GM18868 (cell line): ENCODE data around the gene GH1.
"Not testable (repeated sequence)": the region's sequence is repeated elsewhere in the genome, so short reads cannot be mapped to it uniquely, and the experiment has no call there.

Experiments
- ATAC-seq: cut with Tn5 transposase; IDR thresholded peaks from one replicate; pipeline ENCODE4 v1.9.1; 2021; ENCODE audit warnings: mild to moderate bottlenecking, moderate library complexity; ENCODE audit not compliant: unreplicated experiment

The GH1 gene

DNA sequence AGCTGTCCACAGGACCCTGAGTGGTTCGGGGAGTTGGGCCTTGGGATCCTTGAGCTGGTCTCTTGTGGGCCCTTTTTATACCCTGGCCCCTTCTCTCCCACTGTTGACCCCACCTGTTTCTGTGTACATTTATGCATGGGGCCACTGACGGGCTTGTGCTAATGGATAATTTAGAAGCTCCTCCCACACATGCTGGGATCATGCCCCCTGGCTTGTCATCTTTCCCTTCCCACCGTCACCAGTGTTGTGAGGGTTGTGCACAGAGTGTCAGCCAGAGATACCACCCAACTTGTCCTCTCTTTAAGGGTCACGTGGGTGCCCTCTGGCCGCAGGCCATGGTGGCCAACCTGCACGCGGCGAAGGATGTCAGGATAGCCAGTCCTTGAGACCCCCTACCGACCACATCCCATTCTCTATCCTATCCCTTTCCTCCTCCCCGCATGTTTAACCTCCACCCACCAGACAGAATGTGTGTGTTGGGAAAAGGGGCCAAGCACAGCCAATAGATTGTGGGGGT, at the start of gene GH1:
TSS of gene GH1 (minus strand) at position 51 of the 517 bp plus-strand sequence. CDS start 63 bp downstream, outside the sequence.
- ATAC-seq, result not testable (repeated sequence)

DNA sequence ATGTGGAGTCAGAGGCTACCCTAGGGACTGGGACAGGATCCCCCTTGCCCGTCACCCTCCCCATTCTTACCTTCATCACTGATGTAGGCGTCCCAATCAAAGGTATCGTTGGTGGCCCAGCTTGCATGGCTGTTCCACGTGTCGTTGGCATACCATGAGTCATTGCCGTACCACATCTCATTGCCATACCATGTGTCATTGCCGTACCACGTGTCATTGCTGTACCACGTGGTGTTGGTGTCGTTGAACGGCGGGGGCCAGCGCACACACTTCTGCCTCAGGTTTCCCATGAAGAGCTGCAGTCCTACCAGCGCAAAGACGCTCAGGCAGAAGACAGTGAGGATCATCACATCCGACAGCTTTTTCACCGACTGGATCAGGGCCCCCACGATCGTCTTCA, 49.3 kb upstream of the GH1 start:
- no peak for ATAC-seq

DNA sequence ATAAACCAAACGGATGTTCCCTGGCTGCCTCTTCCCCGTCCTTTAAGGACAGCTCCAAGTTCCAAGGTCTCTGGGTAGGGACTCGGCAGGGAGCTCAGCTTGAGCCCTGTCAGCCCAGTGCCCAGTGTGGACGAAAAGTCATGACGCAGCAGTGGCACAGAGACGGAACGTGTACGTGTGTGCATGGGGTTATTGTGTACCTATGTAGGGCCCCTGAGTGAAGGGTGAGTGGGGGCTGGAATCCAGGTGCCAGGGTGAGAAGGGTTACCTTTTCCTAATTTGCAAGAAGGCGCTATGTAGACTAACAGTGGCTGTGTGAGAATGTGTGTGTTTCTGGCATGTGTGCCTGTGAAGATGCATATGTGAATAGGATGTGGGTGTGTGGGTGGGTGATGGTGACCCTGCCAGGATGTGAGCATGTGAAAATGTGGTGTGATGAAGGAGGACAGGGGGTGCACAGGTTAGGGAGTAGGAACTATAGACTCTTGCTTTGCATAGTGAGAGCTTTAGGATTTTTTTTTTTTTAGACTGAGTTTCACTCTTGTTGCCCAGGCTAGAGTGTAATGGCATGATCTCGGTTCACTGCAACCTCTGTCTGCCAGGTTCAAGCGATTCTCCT, 48.1 kb upstream of the GH1 start:
- ATAC-seq, result peak; percentile 63

DNA sequence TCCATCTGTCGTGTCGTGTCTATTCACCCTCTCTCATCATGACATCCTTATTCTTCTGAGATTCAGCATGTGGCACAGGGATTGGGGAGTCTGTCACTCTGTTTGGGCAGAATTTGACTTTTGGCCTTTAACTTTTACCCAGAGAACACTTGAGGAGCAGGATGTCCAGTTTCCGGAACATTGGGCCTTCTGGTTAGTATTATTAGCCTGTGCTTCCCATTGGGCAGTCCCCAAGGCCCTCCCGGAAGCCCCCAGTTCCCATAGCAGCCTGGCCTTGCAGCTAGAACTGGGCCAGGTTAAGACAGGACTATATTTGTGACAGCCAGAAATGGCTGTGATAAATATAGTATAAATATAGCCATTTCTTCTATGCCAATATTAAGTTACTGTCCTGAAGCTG, 44.5 kb upstream of the GH1 start:
- no peak for ATAC-seq

DNA sequence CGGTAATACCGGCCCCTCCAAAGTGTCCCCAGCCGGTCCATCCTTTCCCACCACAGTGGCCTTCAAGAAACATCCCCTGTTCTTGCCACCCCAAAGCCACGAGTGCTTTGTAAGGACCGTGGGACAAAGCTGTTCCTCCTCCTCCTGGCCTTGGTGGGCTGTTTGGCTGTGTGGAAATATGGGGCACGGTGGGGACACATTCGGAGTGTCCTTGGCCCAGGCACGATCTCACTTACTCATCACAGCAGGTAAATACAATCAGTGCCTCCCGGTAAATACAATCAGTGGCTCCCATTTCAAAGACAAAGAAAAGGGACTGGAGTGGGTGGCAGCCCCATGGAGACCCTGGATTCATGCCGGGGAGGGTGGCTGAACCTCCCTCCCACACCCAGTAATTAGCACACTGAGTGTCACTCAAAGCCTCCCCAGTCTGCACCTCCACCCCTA, 43.7 kb upstream of the GH1 start:
- no peak for ATAC-seq

DNA sequence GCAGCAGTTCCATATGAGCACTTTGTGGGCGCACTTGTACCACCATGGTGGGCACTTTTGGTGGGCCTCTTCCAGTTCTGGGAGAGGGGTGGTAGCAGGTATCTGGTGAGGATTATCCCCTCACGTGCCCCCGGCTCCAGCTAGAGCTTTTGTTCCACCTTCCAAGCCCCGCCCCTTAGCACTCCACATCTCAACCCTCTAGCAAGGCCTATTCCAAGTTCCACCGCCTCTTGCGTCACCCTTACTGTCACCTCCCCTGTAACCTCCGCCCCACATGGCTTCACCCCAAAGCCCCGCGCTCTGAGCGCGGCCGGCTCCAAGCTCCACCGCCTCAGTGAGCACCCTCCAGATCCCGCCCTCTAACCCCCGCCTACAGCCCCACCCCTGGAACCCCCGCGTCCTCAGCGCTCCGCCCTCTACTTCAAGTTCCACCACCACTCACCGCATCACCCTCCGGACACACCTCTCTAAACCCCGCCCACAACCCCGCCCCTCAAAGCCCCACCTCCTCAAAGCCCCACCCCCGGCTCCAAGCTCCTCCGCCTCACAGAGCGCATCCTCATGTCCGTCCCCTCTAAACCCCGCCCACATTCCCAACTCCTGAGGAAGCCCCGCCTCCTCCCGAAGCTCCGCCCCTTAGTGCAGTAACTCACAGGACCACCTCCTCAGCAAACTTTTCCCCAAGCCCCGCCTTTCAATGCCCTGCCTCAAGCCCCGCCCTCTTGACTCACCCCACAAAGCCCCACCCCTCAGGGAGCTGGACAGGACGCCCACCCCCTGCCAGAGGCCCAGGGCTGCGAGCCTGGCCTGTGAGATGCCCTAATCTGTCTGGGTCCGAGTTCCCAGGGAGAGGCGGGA, 42.9 kb upstream of the GH1 start:
- ATAC-seq, result no peak

DNA sequence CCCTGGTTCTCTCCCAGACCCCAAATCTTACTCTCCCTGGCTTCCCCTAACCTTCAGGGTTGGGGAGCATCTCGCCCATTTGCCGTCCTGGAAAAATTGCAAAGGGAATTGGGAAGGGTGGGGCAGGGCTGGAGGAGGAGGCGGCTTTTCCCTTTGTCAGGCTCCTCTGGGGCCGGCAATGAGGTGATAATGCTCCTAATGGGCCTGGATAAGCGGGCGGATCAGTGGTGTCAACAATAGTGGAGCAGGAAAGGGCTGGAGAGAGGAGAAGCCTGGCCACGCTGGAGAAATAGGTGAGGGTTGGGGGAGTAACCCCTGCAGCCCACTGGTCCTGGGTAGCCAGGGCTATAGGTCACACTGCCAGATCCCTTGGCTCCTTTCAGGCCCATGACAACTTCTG, 41.8 kb upstream of the GH1 start:
- ATAC-seq, result no peak

DNA sequence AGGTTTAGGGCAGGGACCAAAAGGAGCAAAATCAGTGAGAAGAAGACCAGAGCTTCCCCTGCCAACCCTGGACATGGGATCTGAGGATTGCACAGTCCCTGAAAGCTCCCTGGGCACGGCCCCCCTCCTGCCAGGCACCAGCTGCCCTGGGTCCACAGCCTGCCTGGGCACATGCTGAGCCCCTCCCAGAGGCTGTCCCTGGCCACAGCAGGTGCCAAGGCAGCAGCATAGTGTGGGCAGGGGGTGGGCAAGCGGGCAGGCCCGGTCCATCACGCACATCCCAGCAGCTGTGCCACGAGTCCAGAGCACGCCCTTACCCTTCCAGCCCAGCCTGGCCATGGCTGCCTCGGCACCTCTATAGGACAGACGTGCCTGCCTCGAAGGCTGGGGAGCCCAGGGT, 41.4 kb upstream of the GH1 start:
- ATAC-seq, result no peak

DNA sequence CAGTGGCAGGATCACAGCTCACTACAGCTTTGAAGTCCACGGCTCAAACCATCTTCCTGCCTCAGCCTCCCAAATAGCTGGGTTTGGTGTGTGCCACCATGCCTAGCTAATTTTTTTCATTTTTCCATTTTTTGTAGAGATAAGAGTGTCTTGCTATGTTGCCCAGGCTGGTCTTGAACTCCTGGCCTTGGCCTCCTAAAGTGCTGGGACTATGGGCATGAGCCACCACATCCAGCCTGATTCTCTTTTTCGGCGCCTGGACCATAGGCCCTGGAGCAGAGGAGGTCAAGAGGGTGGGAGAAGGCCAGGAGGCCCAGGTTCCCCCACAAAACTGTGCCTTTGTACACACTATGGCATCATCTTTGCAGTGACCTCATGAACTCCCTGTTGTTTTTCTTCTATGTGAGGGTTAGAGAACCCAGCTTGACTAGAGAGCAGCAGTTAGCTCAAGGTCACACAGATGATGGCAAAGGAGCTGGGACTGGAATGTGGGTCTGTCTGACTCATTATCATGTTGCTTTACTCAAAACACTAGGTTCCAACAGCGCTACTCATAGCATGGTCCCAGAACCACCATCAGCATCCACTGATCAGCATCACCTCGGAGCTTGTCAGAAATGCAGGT, 37.8 kb upstream of the GH1 start:
- ATAC-seq, result no peak

DNA sequence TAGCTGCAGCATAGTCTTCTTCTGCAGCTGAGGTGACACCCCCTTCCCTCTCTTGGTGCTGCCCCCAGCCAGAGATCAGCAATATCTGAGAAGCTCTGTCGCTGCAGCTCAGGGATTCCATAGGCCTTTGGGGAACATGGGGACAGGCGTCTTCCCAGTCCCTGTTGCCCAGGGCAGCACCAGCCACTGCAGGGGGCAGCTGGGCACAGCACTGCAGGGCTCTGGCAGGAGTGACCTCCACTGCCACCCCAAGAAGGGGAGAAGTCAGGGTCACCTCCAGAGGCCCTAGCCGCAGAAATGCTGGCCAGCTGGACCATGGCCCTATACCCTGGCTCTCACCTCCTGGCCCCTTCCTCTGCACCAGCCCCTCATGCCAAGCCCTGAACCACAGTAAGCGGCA, 37.2 kb upstream of the GH1 start:
- ATAC-seq, result no peak

DNA sequence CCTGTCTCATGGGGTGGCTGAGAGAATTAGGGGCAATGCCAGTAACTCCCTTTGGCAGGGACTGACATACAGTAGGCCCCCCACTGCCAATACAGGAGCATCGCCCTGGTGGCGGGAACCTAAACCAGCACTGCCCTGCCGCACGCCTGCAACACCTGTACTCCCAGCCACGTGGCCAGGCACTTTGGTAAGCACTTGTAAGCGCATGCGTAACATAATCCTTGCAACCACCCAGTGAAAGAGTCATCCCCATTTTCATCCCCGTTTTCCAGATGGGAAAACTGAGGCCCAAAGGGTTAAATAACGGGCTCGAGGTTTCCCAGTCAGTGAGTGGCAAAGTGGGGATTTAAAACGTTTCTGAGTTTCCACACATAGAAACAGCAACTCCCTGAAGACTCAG, 36.6 kb upstream of the GH1 start:
- ATAC-seq, result no peak

DNA sequence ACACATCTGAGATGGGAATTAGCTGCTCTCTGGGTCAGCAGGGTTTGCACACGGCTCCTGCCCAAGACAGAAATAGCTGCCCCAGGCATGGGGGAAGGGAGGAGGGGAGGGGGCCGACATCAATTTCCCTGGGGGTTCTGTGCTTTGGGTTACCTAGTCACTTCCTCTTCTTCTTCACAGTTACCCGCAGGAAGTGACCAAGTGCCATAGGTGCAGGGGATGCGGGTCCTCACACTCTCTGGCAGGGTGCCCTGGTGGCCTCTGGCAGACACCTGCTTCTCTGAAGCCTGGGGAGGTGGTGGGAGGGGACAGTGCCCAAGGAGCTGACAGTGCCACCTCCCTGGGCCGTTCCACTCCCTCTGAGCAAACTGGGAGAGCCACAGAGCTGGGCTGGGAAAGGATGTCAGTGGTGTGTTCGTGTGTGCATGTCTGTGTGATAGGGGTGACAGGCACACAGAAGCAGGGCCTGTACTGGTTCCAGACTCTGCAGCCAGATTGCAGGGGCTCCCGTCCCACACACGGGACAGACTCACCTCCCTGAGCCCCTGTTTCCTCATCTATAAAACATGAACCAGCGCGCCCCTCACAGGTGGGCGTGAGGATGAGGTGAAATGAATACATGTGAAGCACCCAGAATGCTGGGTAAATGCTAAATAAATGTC, 35.9 kb upstream of the GH1 start:
- no peak for ATAC-seq

DNA sequence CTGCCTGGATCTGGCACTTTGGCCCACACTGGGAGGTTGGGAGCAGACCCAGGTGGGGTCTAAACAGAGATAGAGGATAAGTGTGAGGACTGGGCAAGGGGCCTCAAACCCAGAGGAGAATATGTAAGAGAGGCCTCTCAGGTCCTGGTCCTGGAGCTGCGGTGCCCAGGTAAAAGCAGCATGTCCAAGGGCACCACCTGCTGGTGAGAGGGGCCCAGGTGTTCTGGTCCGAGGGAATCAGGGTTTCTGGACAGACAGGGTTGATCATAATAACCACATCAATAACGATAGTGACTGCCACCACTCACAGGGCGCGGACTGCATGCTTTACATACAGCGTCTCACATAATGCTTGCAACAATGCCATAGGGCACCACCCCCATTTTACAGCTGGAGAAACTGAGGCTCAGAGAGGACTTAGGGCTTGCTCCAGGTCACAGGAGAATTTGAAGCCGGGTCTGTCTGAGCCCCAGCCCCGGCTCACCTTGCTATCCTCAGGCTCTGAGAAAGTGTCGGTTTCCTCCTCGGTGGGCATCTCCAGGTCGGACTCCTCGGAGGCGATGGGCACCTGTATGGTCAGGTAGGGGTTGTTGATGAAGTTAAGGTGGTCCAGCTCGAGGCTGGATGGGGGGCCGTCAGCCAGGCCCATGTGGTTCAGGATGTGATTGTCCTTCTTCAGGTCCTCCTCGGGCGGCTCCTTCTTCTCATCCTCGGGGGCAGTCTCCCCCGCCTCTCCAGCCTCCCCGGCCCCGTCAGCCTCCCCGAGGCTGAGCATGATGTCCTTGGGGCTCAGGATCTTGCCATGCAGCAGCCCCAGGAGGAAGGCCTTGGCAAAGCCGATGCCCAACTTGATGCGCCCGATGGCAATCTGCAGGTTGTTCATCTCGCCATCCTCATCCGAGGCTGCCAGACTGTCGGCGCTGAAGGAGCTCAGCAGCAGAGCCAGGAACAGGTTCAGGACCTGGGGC, 32.6 kb upstream of the GH1 start:
- ATAC-seq, result no peak

DNA sequence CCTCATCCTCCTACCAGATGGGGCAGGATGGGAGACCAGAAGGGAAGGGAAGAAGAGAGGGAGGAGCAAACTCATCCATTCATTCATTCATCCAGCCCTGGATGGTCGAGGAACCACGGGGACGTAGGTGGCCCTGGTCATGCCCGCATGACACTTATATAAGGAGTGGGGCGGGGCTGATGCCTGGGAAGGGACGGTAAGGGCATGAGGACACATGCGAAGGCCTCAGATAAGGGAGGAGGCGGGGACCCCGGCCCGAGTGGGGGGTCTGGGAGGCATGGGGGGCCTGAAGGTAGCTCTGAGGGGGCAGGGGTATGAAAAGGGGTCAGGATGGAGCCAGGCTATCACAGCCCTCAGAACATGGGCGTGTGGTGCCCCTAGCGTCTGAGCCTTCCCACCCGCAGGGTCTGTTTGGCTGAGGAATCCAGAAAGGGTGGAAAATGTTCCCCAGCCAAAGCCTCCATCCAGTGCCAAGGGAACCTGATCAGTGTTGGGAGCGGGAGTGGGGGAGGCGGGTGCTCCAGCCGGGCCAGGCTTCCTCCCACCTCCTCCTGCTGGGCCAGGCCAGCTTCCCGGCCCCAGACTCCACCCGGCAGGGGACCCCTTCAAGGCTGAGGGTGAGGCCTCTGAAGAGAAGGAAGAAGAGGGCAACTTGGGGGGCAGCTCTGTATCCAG, 31.1 kb upstream of the GH1 start:
- no peak for ATAC-seq

DNA sequence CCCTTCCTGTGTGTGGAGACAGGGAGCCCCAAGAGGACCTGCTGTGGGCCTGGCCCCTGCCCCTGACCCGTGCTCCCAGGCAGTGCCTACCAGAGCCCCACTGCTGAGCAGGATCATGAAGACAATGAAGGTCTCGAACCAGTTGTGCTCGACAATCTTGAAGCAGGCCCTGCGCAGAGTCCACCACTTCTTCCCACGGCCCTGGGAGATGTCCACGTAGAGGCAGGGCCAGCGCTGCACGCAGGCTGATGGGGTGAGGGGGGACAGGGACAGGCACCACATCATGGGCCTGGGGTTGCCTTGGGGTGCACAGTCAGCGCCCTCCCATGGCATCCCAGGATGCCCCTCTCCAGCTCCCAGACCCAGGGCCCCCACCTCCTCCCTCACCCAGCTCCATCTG, 29.9 kb upstream of the GH1 start:
- ATAC-seq, result no peak

DNA sequence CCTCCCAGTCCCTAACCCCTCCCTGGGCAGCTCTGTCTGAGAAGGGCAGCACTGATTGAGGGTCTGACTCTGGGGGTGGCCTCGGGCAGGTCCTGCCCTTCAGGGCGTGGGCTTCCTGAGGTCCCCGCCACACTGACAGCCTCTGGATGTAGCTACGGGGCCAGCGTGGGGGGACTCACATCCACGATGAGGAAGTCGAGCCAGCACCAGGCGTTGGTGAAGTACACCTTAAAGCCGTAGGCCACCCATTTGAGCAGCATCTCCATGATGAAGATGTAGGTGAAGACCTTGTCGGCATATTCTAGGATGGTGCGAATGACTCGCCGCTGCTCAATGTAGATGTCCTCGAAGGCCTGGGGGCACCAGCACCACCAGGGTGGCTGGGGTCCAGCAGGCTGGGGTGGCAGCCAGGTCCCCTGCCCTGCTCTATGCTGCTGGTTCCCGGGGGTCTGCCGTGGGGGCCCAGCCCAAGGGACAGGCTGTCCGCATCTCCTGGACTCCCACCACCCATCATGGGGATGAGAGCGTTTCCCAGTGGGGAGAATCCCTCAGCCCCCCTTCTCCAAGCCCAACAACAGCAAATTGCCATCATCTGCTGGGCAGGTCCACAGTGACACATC, 29.2 kb upstream of the GH1 start:
- no peak for ATAC-seq

DNA sequence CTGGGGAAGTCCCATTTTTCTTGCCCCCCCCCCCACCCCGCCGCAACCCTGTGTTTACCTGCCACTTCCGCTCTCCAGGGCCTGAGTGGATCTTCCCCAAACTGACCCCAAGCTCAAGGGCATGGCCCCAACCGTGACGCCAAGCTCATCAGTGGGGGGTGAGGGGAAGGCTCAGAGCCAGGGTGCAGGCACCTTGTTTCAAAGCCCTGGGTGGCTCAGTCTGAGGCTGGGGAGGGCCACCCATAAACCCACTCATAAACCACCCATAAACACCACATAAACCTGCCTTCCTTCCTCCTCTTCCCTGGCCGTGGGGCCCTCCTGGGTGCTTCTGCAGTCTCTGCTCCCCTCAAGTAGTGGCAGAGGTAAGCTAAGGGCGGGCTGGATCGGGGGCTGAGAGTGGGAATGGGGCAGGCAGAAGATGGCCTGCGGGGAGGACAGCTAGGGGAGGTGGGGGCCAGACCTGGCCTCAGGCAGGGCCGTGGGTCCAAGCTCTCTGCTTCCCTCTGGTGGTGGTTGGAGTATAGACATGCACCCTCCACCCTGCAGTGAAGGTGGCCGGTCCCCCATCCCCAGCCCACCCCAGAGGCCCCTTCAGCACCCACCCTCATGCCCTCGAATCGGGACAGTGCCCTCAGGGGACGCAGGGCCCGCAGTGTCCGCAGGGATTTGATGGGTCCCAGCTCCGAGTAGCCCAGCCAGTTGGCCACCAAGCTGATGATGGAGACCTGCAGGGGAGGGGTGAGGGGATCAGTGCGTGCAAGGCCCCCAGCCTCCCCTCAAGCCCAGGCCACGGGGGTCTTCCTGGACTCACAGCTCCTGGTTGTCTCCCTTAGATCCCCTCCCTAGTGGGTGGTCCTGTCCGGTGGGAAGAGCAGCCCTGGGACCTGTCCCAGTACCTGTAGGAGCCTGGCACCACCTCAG, 28.1 kb upstream of the GH1 start:
- ATAC-seq, result peak; percentile 54
